Choroid plexus epithelial cell (primary cell): ENCODE measurements around the gene ZNF12.

Experiments
- DNase-seq: peaks from one replicate; pipeline ENCODE4 v3.0.0-alpha.2; 2010; ENCODE audit warnings: low read depth
- H3K4me3 ChIP-seq: 2 replicates; pipeline ENCODE4 v1.5.1; 2011; ENCODE audit warnings: low read depth, mild to moderate bottlenecking, control low read depth, low read length, moderate library complexity
- CTCF ChIP-seq: conservative IDR thresholded peaks from 2 replicates; pipeline ENCODE4 v1.5.1; 2011; ENCODE audit warnings: low read depth, mild to moderate bottlenecking, control low read depth, inconsistent platforms, low read length, moderate library complexity

ZNF12 gene

GRCh38 chr7:6648066-6648814, 58.5 kb downstream of the ZNF12 start:
- TF ChIP-seq CTCF = no peak
- no peak for DNase-seq
- H3K4me3 ChIP-seq = no peak overlapping the region

GRCh38 chr7:6647541-6647940, 59.2 kb downstream of the ZNF12 start:
- H3K4me3 ChIP-seq = no peak overlapping the region
- DNase-seq = no peak
- TF ChIP-seq CTCF = no peak

- H3K4me3 ChIP-seq = no peak overlapping the region
- no peak for TF ChIP-seq CTCF
- no peak for DNase-seq
These were observed 59.7 kb downstream of the ZNF12 start for GRCh38 chr7:6647080-6647479.

GRCh38 chr7:6646465-6646864, 60.3 kb downstream of the ZNF12 start:
- no peak overlapping the region for H3K4me3 ChIP-seq
- TF ChIP-seq CTCF = no peak
- DNase-seq = no peak

- no peak for TF ChIP-seq CTCF
- no peak for DNase-seq
- H3K4me3 ChIP-seq = no peak overlapping the region
These were observed 62.0 kb downstream of the ZNF12 start for GRCh38 chr7:6644728-6645127.

- no peak overlapping the region for H3K4me3 ChIP-seq
- no peak for TF ChIP-seq CTCF
- no peak for DNase-seq
These were observed 62.7 kb downstream of the ZNF12 start for GRCh38 chr7:6643915-6644625.
